GM12865 (cell line): Measurements from ENCODE around the gene TCHP.
"Not testable (repeated sequence)": the region's sequence is repeated elsewhere in the genome, so short reads cannot be mapped to it uniquely, and the experiment has no call there.

ENCODE experiments used
- DNase-seq: peaks from one replicate; pipeline ENCODE4 v3.0.0; 2010; ENCODE audit warnings: low read depth
- H3K4me3 ChIP-seq: 2 replicates; pipeline ENCODE4 v1.5.1; 2011; ENCODE audit warnings: mild to moderate bottlenecking, low read depth, low read length, control low read depth
- TF ChIP-seq, protein P1 (sequence below): IDR thresholded peaks from 2 replicates; pipeline ENCODE4 v1.5.1; 2011; ENCODE audit warnings: low read length, control low read depth, low read depth, inconsistent platforms; ENCODE audit not compliant: insufficient read depth; ENCODE audit errors: missing control alignments

Gene TCHP

GRCh38 chr12:109890620-109891170 lies 9.4 kb upstream of the TCHP start:
- no peak for DNase-seq
- H3K4me3 ChIP-seq: no peak overlapping the region
- TF ChIP-seq, protein P1, sequence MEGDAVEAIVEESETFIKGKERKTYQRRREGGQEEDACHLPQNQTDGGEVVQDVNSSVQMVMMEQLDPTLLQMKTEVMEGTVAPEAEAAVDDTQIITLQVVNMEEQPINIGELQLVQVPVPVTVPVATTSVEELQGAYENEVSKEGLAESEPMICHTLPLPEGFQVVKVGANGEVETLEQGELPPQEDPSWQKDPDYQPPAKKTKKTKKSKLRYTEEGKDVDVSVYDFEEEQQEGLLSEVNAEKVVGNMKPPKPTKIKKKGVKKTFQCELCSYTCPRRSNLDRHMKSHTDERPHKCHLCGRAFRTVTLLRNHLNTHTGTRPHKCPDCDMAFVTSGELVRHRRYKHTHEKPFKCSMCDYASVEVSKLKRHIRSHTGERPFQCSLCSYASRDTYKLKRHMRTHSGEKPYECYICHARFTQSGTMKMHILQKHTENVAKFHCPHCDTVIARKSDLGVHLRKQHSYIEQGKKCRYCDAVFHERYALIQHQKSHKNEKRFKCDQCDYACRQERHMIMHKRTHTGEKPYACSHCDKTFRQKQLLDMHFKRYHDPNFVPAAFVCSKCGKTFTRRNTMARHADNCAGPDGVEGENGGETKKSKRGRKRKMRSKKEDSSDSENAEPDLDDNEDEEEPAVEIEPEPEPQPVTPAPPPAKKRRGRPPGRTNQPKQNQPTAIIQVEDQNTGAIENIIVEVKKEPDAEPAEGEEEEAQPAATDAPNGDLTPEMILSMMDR: no peak

DNA sequence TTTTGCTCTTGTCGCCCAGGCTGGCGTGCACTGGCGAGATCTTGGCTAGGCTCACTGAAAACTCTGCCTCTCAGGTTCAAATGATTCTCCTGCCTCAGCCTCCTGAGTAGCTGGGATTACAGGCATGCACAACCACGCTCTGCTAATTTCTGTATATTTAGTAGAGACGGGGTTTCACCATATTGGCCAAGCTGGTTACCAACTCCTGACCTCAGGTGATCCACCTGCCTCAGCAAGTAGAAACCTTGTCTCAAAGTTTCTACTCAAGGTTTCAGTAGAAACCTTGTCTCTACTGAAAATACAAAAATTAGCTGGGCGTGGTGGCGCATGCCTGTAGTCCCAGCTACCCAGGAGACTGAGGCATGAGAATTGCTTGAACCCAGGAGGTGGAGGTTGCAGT lies 8.3 kb upstream of the TCHP start:
- H3K4me3 ChIP-seq: not testable (repeated sequence)
- peak; percentile 59 for DNase-seq

- no peak for DNase-seq
- TF ChIP-seq, protein P1: no peak
These were observed 7.8 kb upstream of the TCHP start for GRCh38 chr12:109892165-109892715.

GRCh38 chr12:109892748-109893147 lies 7.3 kb upstream of the TCHP start:
- TF ChIP-seq, protein P1: no peak
- no peak overlapping the region for H3K4me3 ChIP-seq
- DNase-seq: peak; percentile 90

More at GRCh38 chr12:109892165-109892715, 7.8 kb upstream of the TCHP start:
- H3K4me3 ChIP-seq: no peak overlapping the region

DNA sequence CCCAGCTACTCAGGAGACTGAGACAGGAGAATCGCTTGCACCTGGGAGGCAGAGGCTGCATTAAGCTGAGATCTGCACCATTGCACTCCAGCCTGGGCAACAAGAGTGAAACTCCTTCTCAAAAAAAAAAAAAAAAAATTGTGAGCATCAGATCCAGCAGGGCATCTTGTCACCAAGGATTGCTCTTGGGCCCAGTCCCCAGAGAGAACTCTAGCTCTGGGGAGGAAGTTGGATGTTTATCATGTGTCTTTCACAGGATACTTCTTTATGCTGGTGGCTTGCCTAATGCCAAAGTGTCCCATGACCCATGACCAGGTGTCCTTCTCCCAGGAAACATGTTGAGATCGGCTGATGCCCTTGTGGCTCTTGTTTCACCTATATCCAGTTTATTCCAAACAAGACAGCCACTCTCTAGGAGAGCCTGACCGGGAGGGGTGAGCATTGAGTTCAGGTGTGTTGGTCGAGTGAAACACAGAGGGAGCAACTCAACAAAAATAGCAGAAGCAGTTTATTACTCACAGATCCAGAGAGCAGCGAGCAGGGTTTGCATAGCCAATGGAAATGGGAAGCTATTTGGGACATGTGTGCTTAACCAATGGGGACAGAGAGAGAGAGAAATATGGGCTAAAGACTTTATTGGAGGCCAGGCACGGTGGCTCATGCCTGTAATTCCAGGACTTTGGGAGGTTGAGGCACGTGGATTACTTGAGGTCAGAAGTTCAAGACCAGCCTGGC lies 6.6 kb upstream of the TCHP start:
- peak; percentile 55 for DNase-seq
- TF ChIP-seq, protein P1: no peak
- no peak overlapping the region for H3K4me3 ChIP-seq

DNA sequence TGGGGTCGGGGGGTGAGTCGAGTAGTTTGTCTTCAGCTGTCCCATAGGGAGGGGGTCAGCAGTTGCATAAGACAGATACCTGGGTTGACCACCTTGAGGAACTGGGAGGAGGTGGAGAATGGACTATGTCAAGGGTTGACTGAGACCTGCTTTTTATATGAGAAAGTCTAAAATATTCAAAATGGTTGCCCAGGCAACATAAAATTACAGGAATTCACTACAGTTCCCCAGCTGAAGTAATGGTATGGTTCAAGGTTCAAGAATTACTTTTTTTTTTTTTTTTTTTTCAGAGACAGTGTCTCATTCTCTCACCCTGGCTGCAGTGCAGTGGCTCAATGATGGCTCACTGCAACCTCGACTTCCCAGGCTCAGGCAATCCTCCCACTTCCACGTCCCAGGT lies 5.1 kb upstream of the TCHP start:
- no peak overlapping the region for H3K4me3 ChIP-seq
- TF ChIP-seq, protein P1: no peak
- no peak for DNase-seq

- H3K4me3 ChIP-seq: no peak overlapping the region
- TF ChIP-seq, protein P1: no peak
- no peak for DNase-seq
These were observed 3.9 kb upstream of the TCHP start for GRCh38 chr12:109896188-109896587.
